ENCODE measurements around the gene HDGF. TPM values are rescaled to one million over a fixed set of nuclear protein-coding genes. Genes with fewer than 3 reads are reported as not detected.
A peak's percentile ranks its signal among the peaks of the same experiment; 100 is the strongest.

The HDGF gene
- total and polyA plus RNA-seq, 5 donors from 2014 or later = 26.9 to 87.6 (median 41.8) TPM

GRCh38 chr1:156752843-156753482, 1.5 kb upstream of the HDGF start:
- DNase-seq (no peak), ATAC-seq (ENCODE audit: low read depth in 2 of 2) (no peak)
- peak overlapping the region; percentile 93 to 97 (median 94) for H3K4me3 Mint-ChIP-seq
- peak overlapping the region; percentile 90 for H3K4me3 ChIP-seq (ENCODE audit: low read depth, low read length)
- peaks cover 38% of the 10 kb centered on the region for H3K4me1 ChIP-seq (ENCODE audit: control insufficient read depth, insufficient read depth, low read length, poor library complexity, severe bottlenecking)
- H3K27me3 Mint-ChIP-seq = no peaks in the 10 kb centered on the region
- peak overlapping the region; percentile 83 for H3K27ac ChIP-seq (ENCODE audit: insufficient read depth, low read length, poor library complexity, severe bottlenecking)
- H3K36me3 ChIP-seq (ENCODE audit: control insufficient read depth, insufficient read depth, low read length) = no peaks in the 10 kb centered on the region
- no peaks in the 10 kb centered on the region for H3K36me3 Mint-ChIP-seq
- no peaks in the 10 kb centered on the region for H3K9me3 ChIP-seq (ENCODE audit: control insufficient read depth in 2 of 2, low read length in 2 of 2)
- no peaks in the 10 kb centered on the region for H3K27me3 ChIP-seq (ENCODE audit: control insufficient read depth, insufficient read depth, low read length)
- no peaks in the 10 kb centered on the region for H3K9me3 Mint-ChIP-seq
- H3K27ac Mint-ChIP-seq = peak overlapping the region; percentile 82 to 93 (median 92)
- H3K4me1 Mint-ChIP-seq = peaks cover 17 to 49% (median 36%) of the 10 kb centered on the region in 4 donors

- H3K36me3 Mint-ChIP-seq = no peaks in the 10 kb centered on the region
- H3K4me3 Mint-ChIP-seq = peak overlapping the region; percentile 93 to 97 (median 94)
- Histone ChIP-seq H3K4me3 (ENCODE audit: low read depth, low read length) (peak overlapping the region; percentile 90), H3K36me3 (ENCODE audit: control insufficient read depth, insufficient read depth, low read length) (no peaks in the 10 kb centered on the region), H3K4me1 (ENCODE audit: control insufficient read depth, insufficient read depth, low read length, poor library complexity, severe bottlenecking) (peaks cover 48% of the 10 kb centered on the region), H3K27ac (ENCODE audit: insufficient read depth, low read length, poor library complexity, severe bottlenecking) (peak overlapping the region; percentile 83), H3K9me3 (ENCODE audit: control insufficient read depth in 2 of 2, low read length in 2 of 2) (no peaks in the 10 kb centered on the region), H3K27me3 (ENCODE audit: control insufficient read depth, insufficient read depth, low read length) (no peaks in the 10 kb centered on the region)
- H3K27me3 Mint-ChIP-seq = no peaks in the 10 kb centered on the region
- H3K4me1 Mint-ChIP-seq = peaks cover 22 to 57% (median 43%) of the 10 kb centered on the region in 4 donors
- H3K9me3 Mint-ChIP-seq = no peaks in the 10 kb centered on the region
- H3K27ac Mint-ChIP-seq = peak overlapping the region; percentile 79 to 93 (median 92)
- DNase-seq = peak; percentile 91 to 98 (median 97)
- peak; percentile 88 to 91 for ATAC-seq (ENCODE audit: low read depth in 2 of 2)
Observed at GRCh38 chr1:156751757-156752481, 444 bp upstream of the HDGF start.

- Mint-ChIP-seq H3K36me3 (peaks cover 2% of the 10 kb centered on the region), H3K9me3 (no peaks in the 10 kb centered on the region), H3K4me1 (peaks cover 22 to 65% (median 47%) of the 10 kb centered on the region in 4 donors), H3K4me3 (peak overlapping the region; percentile 93 to 96 (median 93)), H3K27me3 (no peaks in the 10 kb centered on the region), H3K27ac (peak overlapping the region; percentile 76 to 97 (median 94))
- H3K4me3 ChIP-seq (ENCODE audit: low read depth, low read length) = peak overlapping the region; percentile 89
- H3K27ac ChIP-seq (ENCODE audit: insufficient read depth, low read length, poor library complexity, severe bottlenecking) = peak overlapping the region; percentile 83
- H3K27me3 ChIP-seq (ENCODE audit: control insufficient read depth, insufficient read depth, low read length) = no peaks in the 10 kb centered on the region
- ATAC-seq (ENCODE audit: low read depth in 2 of 2) = peak; percentile 12 to 18
- no peaks in the 10 kb centered on the region for H3K36me3 ChIP-seq (ENCODE audit: control insufficient read depth, insufficient read depth, low read length)
- H3K9me3 ChIP-seq (ENCODE audit: control insufficient read depth in 2 of 2, low read length in 2 of 2) = no peaks in the 10 kb centered on the region
- peak; percentile 39 to 46 (median 44) for DNase-seq
- H3K4me1 ChIP-seq (ENCODE audit: control insufficient read depth, insufficient read depth, low read length, poor library complexity, severe bottlenecking) = peaks cover 58% of the 10 kb centered on the region
Observed at GRCh38 chr1:156750711-156751450, 594 bp downstream of the HDGF start.

GRCh38 chr1:156750191-156750672, 1.2 kb downstream of the HDGF start:
- peaks cover 3% of the 10 kb centered on the region for H3K36me3 ChIP-seq (ENCODE audit: control insufficient read depth, insufficient read depth, low read length)
- peak overlapping the region; percentile 89 for H3K4me3 ChIP-seq (ENCODE audit: low read depth, low read length)
- Mint-ChIP-seq H3K4me1 (peaks cover 22 to 70% (median 51%) of the 10 kb centered on the region in 4 donors), H3K36me3 (peaks cover 8% of the 10 kb centered on the region), H3K4me3 (peak overlapping the region; percentile 93 to 96 (median 93)), H3K27ac (peak overlapping the region; percentile 94 to 97 (median 96)), H3K9me3 (no peaks in the 10 kb centered on the region), H3K27me3 (no peaks in the 10 kb centered on the region)
- peak in 1 of 3 donors; percentile 49 for DNase-seq
- ATAC-seq (ENCODE audit: low read depth in 2 of 2) = no peak
- no peaks in the 10 kb centered on the region for H3K9me3 ChIP-seq (ENCODE audit: control insufficient read depth in 2 of 2, low read length in 2 of 2)
- peak overlapping the region; percentile 83 for H3K27ac ChIP-seq (ENCODE audit: insufficient read depth, low read length, poor library complexity, severe bottlenecking)
- peaks cover 61% of the 10 kb centered on the region for H3K4me1 ChIP-seq (ENCODE audit: control insufficient read depth, insufficient read depth, low read length, poor library complexity, severe bottlenecking)
- no peaks in the 10 kb centered on the region for H3K27me3 ChIP-seq (ENCODE audit: control insufficient read depth, insufficient read depth, low read length)

GRCh38 chr1:156749419-156750118, 1.9 kb downstream of the HDGF start:
- DNase-seq (no peak), ATAC-seq (ENCODE audit: low read depth in 2 of 2) (no peak)
- Histone ChIP-seq H3K27me3 (ENCODE audit: control insufficient read depth, insufficient read depth, low read length) (no peaks in the 10 kb centered on the region), H3K27ac (ENCODE audit: insufficient read depth, low read length, poor library complexity, severe bottlenecking) (peak overlapping the region; percentile 83), H3K4me1 (ENCODE audit: control insufficient read depth, insufficient read depth, low read length, poor library complexity, severe bottlenecking) (peaks cover 61% of the 10 kb centered on the region), H3K9me3 (ENCODE audit: control insufficient read depth in 2 of 2, low read length in 2 of 2) (no peaks in the 10 kb centered on the region), H3K36me3 (ENCODE audit: control insufficient read depth, insufficient read depth, low read length) (peaks cover 8% of the 10 kb centered on the region), H3K4me3 (ENCODE audit: low read depth, low read length) (peak overlapping the region; percentile 89)
- peaks cover 11% of the 10 kb centered on the region for H3K36me3 Mint-ChIP-seq
- no peaks in the 10 kb centered on the region for H3K9me3 Mint-ChIP-seq
- no peaks in the 10 kb centered on the region for H3K27me3 Mint-ChIP-seq
- H3K4me1 Mint-ChIP-seq = peaks cover 22 to 70% (median 54%) of the 10 kb centered on the region in 4 donors
- H3K27ac Mint-ChIP-seq = peak overlapping the region; percentile 94 to 97 (median 96)
- peak overlapping the region; percentile 93 to 96 (median 93) for H3K4me3 Mint-ChIP-seq

GRCh38 chr1:156748670-156749418, 2.6 kb downstream of the HDGF start:
- peaks cover 22 to 73% (median 54%) of the 10 kb centered on the region in 4 donors for H3K4me1 Mint-ChIP-seq
- Histone ChIP-seq H3K27ac (ENCODE audit: insufficient read depth, low read length, poor library complexity, severe bottlenecking) (peak overlapping the region; percentile 83), H3K4me3 (ENCODE audit: low read depth, low read length) (peak overlapping the region; percentile 89), H3K27me3 (ENCODE audit: control insufficient read depth, insufficient read depth, low read length) (no peaks in the 10 kb centered on the region), H3K36me3 (ENCODE audit: control insufficient read depth, insufficient read depth, low read length) (peaks cover 14% of the 10 kb centered on the region), H3K4me1 (ENCODE audit: control insufficient read depth, insufficient read depth, low read length, poor library complexity, severe bottlenecking) (peaks cover 61% of the 10 kb centered on the region), H3K9me3 (ENCODE audit: control insufficient read depth in 2 of 2, low read length in 2 of 2) (no peaks in the 10 kb centered on the region)
- H3K4me3 Mint-ChIP-seq = peak overlapping the region; percentile 93 to 96 (median 93)
- peaks cover 11% of the 10 kb centered on the region for H3K36me3 Mint-ChIP-seq
- H3K9me3 Mint-ChIP-seq = no peaks in the 10 kb centered on the region
- no peaks in the 10 kb centered on the region for H3K27me3 Mint-ChIP-seq
- ATAC-seq (ENCODE audit: low read depth in 2 of 2) (no peak), DNase-seq (no peak)
- peak overlapping the region; percentile 94 to 97 (median 96) for H3K27ac Mint-ChIP-seq
